ENCODE measurements around the gene MOSMO.

MOSMO gene

DNA sequence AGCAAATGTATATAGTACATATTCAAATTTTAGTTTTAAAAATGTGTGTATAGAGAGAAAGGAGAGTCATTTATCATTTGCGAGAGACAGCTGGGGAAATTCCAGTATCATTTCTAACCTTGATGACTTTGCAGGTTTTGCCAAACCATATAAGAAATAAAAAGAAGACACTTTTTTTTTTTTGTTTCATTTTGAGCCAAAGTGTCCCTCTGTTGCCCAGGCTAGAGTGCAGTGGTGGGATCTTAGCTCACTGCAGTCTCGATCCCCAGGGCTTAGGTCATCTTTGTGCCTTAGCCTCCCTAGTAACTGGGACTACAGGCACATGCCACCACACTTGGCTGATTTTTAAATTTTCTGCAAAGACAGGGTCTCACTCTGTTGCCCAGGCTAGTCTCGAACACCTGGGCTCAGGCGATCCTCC, 46.0 kb downstream of the MOSMO start:
- Mint-ChIP-seq H3K4me1 (peaks cover 39% of the 10 kb centered on the region), H3K9me3 (no peaks in the 10 kb centered on the region), H3K27ac (peak overlapping the region; percentile 75)

DNA sequence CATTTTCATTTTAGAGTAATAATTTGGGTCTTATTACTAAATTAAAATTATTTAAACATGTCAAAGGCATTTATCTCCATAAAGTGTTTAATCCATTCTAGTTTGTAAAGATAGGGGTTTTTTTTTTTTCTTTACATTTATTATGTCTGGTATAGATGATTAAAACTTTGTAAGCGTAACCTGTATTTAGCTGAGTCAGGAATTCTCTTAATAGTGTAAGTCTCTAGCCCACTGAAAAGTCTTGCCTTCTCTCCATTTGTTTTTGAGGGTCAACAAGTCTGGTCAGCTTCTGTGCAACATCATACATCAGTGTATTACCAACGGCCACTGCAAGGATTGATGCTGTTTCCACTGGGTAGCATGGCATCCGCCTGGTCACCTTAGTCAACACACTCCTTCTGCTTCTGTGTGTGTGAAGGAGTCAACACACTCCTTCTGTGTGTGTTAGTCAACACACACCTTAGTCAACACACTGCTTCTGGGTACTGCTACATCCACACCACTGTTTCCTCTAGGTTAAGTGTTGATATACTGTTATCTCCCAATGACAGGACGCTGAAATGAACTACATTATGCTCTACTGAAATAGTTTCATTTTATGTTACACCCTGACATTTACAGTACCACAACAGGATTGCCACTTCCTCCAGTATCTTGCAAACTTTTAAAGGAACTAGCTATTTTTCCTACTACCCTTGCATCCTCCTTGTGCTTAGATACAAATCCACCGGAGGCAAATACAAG, 47.1 kb downstream of the MOSMO start:
- Mint-ChIP-seq H3K4me3 (peak overlapping the region; percentile 38), H3K4me1 (peaks cover 47% of the 10 kb centered on the region), H3K27ac (peak overlapping the region; percentile 75), H3K36me3 (peaks cover 7% of the 10 kb centered on the region), H3K9me3 (no peaks in the 10 kb centered on the region)
- no peak for DNase-seq (ENCODE audit: low spot score in 2 of 2)
- ATAC-seq: peak; percentile 93

More for the DNA sequence above, 46.0 kb downstream of the MOSMO start:
- Mint-ChIP-seq H3K36me3 (peaks cover 7% of the 10 kb centered on the region), H3K4me3 (peak overlapping the region; percentile 42)
- DNase-seq (ENCODE audit: low spot score in 2 of 2) (no peak), ATAC-seq (peak; percentile 73)

- no peak for DNase-seq (ENCODE audit: low spot score in 2 of 2)
- Mint-ChIP-seq H3K27ac (peak overlapping the region; percentile 75), H3K4me3 (peak overlapping the region; percentile 38), H3K4me1 (peaks cover 52% of the 10 kb centered on the region), H3K36me3 (peaks cover 7% of the 10 kb centered on the region), H3K9me3 (no peaks in the 10 kb centered on the region)
- ATAC-seq: peak; percentile 40
Measured at GRCh38 chr16:22055881-22056280, 48.0 kb downstream of the MOSMO start.

- H3K36me3 Mint-ChIP-seq: no peaks in the 10 kb centered on the region
- H3K4me3 Mint-ChIP-seq: no peak overlapping the region
- peaks cover 4% of the 10 kb centered on the region for H3K9me3 Mint-ChIP-seq
- ATAC-seq (no peak), DNase-seq (ENCODE audit: low spot score in 2 of 2) (no peak)
- no peak overlapping the region for H3K27ac Mint-ChIP-seq
- peaks cover 13% of the 10 kb centered on the region for H3K4me1 Mint-ChIP-seq
Measured at GRCh38 chr16:22063888-22064467, 56.1 kb downstream of the MOSMO start.

- ATAC-seq: no peak
- H3K27ac Mint-ChIP-seq: no peak overlapping the region
- H3K36me3 Mint-ChIP-seq: no peaks in the 10 kb centered on the region
- peaks cover 4% of the 10 kb centered on the region for H3K9me3 Mint-ChIP-seq
- DNase-seq (ENCODE audit: low spot score in 2 of 2): no peak
- peaks cover 2% of the 10 kb centered on the region for H3K4me1 Mint-ChIP-seq
- H3K4me3 Mint-ChIP-seq: no peak overlapping the region
Measured at GRCh38 chr16:22065252-22065651, 57.3 kb downstream of the MOSMO start.

GRCh38 chr16:22070361-22071330, 62.7 kb downstream of the MOSMO start:
- Mint-ChIP-seq H3K36me3 (no peaks in the 10 kb centered on the region), H3K9me3 (peaks cover 4% of the 10 kb centered on the region), H3K4me3 (no peak overlapping the region), H3K27ac (no peak overlapping the region), H3K4me1 (no peaks in the 10 kb centered on the region)
- no peak for DNase-seq (ENCODE audit: low spot score in 2 of 2)
- ATAC-seq: no peak

DNA sequence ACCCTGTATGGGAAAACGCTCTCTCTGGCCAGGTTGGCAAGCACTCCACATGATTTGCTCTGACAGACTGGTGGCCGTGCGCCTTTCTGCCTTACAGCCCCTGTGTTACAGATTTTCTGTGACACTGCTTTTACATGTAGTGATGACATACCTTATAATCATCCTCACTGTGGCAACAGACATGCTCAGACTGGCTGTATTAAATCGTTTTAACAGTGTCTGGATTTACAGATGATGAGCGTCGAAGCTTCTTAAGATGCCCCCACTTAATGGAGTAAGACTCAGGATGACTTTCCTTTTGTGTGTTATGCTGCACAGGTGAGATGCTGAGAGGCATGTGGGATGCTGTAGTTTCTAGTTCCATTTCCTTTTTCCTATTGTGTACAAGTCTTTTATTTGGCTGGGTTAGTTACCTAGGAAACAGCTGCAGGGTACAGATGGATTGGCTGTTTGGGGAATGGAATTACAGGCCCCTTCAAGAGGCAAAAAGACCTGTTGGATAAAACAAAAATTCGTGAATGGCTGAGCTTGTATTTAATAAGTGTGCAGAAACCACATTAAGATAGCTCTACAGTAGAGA, 63.5 kb downstream of the MOSMO start:
- no peaks in the 10 kb centered on the region for H3K4me1 Mint-ChIP-seq
- no peak overlapping the region for H3K4me3 Mint-ChIP-seq
- H3K9me3 Mint-ChIP-seq: peaks cover 4% of the 10 kb centered on the region
- no peaks in the 10 kb centered on the region for H3K36me3 Mint-ChIP-seq
- no peak for DNase-seq (ENCODE audit: low spot score in 2 of 2)
- no peak overlapping the region for H3K27ac Mint-ChIP-seq
- no peak for ATAC-seq

GRCh38 chr16:22073350-22073749, 65.4 kb downstream of the MOSMO start:
- Mint-ChIP-seq H3K4me1 (no peaks in the 10 kb centered on the region), H3K4me3 (no peak overlapping the region), H3K9me3 (no peaks in the 10 kb centered on the region), H3K27ac (no peak overlapping the region), H3K36me3 (no peaks in the 10 kb centered on the region)
- ATAC-seq (no peak), DNase-seq (ENCODE audit: low spot score in 2 of 2) (no peak)

- no peaks in the 10 kb centered on the region for H3K36me3 Mint-ChIP-seq
- H3K4me3 Mint-ChIP-seq: no peak overlapping the region
- H3K9me3 Mint-ChIP-seq: no peaks in the 10 kb centered on the region
- H3K4me1 Mint-ChIP-seq: no peaks in the 10 kb centered on the region
- ATAC-seq (no peak), DNase-seq (ENCODE audit: low spot score in 2 of 2) (no peak)
- peak overlapping the region; percentile 23 for H3K27ac Mint-ChIP-seq
Measured at GRCh38 chr16:22075043-22075757, 67.3 kb downstream of the MOSMO start.

DNA sequence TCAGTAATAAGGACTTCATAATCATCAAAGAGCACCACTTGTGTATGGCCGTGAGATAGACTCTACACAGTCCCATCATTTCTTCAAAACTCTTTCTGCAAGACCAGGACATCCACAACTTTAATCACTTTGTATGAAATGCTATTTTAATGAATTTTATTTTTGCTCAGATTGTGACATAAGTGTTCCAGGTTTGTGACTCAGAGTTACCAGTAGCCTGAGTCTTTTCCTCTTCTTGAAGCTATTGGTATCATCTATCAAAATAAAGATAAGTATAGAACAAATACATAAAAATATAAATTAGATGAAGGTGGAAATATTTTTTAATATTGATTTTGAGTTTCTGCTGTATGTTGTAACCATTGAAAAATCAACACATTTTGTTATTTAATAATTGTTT, 67.9 kb downstream of the MOSMO start:
- H3K9me3 Mint-ChIP-seq: no peaks in the 10 kb centered on the region
- H3K36me3 Mint-ChIP-seq: no peaks in the 10 kb centered on the region
- DNase-seq (ENCODE audit: low spot score in 2 of 2) (no peak), ATAC-seq (no peak)
- no peak overlapping the region for H3K27ac Mint-ChIP-seq
- H3K4me3 Mint-ChIP-seq: no peak overlapping the region
- no peaks in the 10 kb centered on the region for H3K4me1 Mint-ChIP-seq

- Mint-ChIP-seq H3K9me3 (no peaks in the 10 kb centered on the region), H3K4me1 (no peaks in the 10 kb centered on the region), H3K4me3 (no peak overlapping the region), H3K36me3 (no peaks in the 10 kb centered on the region), H3K27ac (no peak overlapping the region)
- peak; percentile 71 for ATAC-seq
- peak; percentile 64 to 88 for DNase-seq (ENCODE audit: low spot score in 2 of 2)
Measured at GRCh38 chr16:22077700-22078313, 69.9 kb downstream of the MOSMO start.

DNA sequence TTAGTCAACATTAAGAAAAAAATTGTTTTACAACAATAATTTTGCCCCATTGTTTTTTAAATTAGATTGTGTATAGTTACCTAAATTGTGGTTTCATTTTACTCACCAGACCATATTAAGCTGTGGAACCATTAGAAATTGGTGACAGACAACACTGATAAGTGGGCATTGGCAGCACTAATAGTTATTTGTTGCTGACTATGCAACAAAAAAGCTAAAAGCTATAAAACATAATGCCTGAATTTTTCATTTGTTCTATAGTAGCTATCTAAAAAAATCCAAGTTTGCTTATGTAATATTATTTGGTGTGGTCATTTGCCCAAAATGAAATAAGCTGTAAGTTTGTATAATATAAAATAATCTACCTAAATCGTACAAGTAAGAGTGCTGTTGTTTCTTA, 70.7 kb downstream of the MOSMO start:
- H3K27ac Mint-ChIP-seq: no peak overlapping the region
- no peaks in the 10 kb centered on the region for H3K9me3 Mint-ChIP-seq
- no peaks in the 10 kb centered on the region for H3K4me1 Mint-ChIP-seq
- DNase-seq (ENCODE audit: low spot score in 2 of 2) (no peak), ATAC-seq (no peak)
- no peaks in the 10 kb centered on the region for H3K36me3 Mint-ChIP-seq
- H3K4me3 Mint-ChIP-seq: no peak overlapping the region

- no peaks in the 10 kb centered on the region for H3K4me1 Mint-ChIP-seq
Measured at GRCh38 chr16:22081050-22081449, 73.1 kb downstream of the MOSMO start.

GRCh38 chr16:22086440-22086839, 78.5 kb downstream of the MOSMO start:
- DNase-seq (ENCODE audit: low spot score in 2 of 2): no peak
- H3K27ac Mint-ChIP-seq: no peak overlapping the region
- H3K4me3 Mint-ChIP-seq: no peak overlapping the region
- no peaks in the 10 kb centered on the region for H3K9me3 Mint-ChIP-seq
- H3K4me1 Mint-ChIP-seq: no peaks in the 10 kb centered on the region
- ATAC-seq: no peak
- peaks cover 15% of the 10 kb centered on the region for H3K36me3 Mint-ChIP-seq

More at GRCh38 chr16:22081050-22081449, 73.1 kb downstream of the MOSMO start:
- Mint-ChIP-seq H3K36me3 (peaks cover 11% of the 10 kb centered on the region), H3K4me3 (no peak overlapping the region), H3K27ac (no peak overlapping the region), H3K9me3 (no peaks in the 10 kb centered on the region)
- ATAC-seq: no peak
- DNase-seq (ENCODE audit: low spot score in 2 of 2): no peak
